ENCODE data around the gene TUT7.
"Not testable (repeated sequence)": the region's sequence is repeated elsewhere in the genome, so short reads cannot be mapped to it uniquely, and the experiment has no call there.

TUT7 gene

GRCh38 chr9:86304236-86304730, 49.9 kb downstream of the TUT7 start:
- no peak for DNase-seq (ENCODE audit: low read depth in 1 of 2, low spot score in 1 of 2)

GRCh38 chr9:86303316-86303975, 50.8 kb downstream of the TUT7 start:
- peak in 1 of 2 donors; percentile 24 for DNase-seq (ENCODE audit: low read depth in 1 of 2, low spot score in 1 of 2)

- DNase-seq (ENCODE audit: low read depth in 1 of 2, low spot score in 1 of 2), result no peak
Measured at GRCh38 chr9:86301686-86302085, 52.5 kb downstream of the TUT7 start.

GRCh38 chr9:86300701-86301100, 53.5 kb downstream of the TUT7 start:
- no peak for DNase-seq (ENCODE audit: low read depth in 1 of 2, low spot score in 1 of 2)

- DNase-seq (ENCODE audit: low read depth in 1 of 2, low spot score in 1 of 2), result no peak
Measured at GRCh38 chr9:86298873-86299272, 55.3 kb downstream of the TUT7 start.

GRCh38 chr9:86290341-86290740, 63.9 kb downstream of the TUT7 start:
- DNase-seq (ENCODE audit: low read depth in 1 of 2, low spot score in 1 of 2), result not testable (repeated sequence)

GRCh38 chr9:86288499-86289198, 65.6 kb downstream of the TUT7 start:
- no peak for DNase-seq (ENCODE audit: low read depth in 1 of 2, low spot score in 1 of 2)

GRCh38 chr9:86287013-86287412, 67.2 kb downstream of the TUT7 start:
- no peak for DNase-seq (ENCODE audit: low read depth in 1 of 2, low spot score in 1 of 2)

- no peak for DNase-seq (ENCODE audit: low read depth in 1 of 2, low spot score in 1 of 2)
Measured at GRCh38 chr9:86286278-86286677, 67.9 kb downstream of the TUT7 start.

- DNase-seq (ENCODE audit: low read depth in 1 of 2, low spot score in 1 of 2), result no peak
Measured at GRCh38 chr9:86285261-86285660, 68.9 kb downstream of the TUT7 start.

- DNase-seq (ENCODE audit: low read depth in 1 of 2, low spot score in 1 of 2), result peak in 1 of 2 donors; percentile 55
Measured at GRCh38 chr9:86282979-86283535, 71.2 kb downstream of the TUT7 start.

GRCh38 chr9:86282077-86282978, 71.9 kb downstream of the TUT7 start, which contains the start of gene ISCA1:
Gene ISCA1 (minus strand): TSS chr9:86282538. CDS start chr9:86282458, 80 bp downstream.
- peak; percentile 95 to 97 for DNase-seq (ENCODE audit: low read depth in 1 of 2, low spot score in 1 of 2)

- DNase-seq (ENCODE audit: low read depth in 1 of 2, low spot score in 1 of 2), result peak in 1 of 2 donors; percentile 31
Measured at GRCh38 chr9:86281593-86282076, 72.6 kb downstream of the TUT7 start.

GRCh38 chr9:86280580-86280979, 73.6 kb downstream of the TUT7 start:
- no peak for DNase-seq (ENCODE audit: low read depth in 1 of 2, low spot score in 1 of 2)

- no peak for DNase-seq (ENCODE audit: low read depth in 1 of 2, low spot score in 1 of 2)
Measured at GRCh38 chr9:86279839-86280238, 74.4 kb downstream of the TUT7 start.

- DNase-seq (ENCODE audit: low read depth in 1 of 2, low spot score in 1 of 2), result no peak
Measured at GRCh38 chr9:86277072-86277471, 77.1 kb downstream of the TUT7 start.

GRCh38 chr9:86275962-86276361, 78.2 kb downstream of the TUT7 start:
- DNase-seq (ENCODE audit: low read depth in 1 of 2, low spot score in 1 of 2), result no peak

- no peak for DNase-seq (ENCODE audit: low read depth in 1 of 2, low spot score in 1 of 2)
Measured at GRCh38 chr9:86274821-86275643, 79.2 kb downstream of the TUT7 start.

- DNase-seq (ENCODE audit: low read depth in 1 of 2, low spot score in 1 of 2), result no peak
Measured at GRCh38 chr9:86272221-86272620, 82.0 kb downstream of the TUT7 start.

- no peak for DNase-seq (ENCODE audit: low read depth in 1 of 2, low spot score in 1 of 2)
Measured at GRCh38 chr9:86263876-86264275, 90.3 kb downstream of the TUT7 start.
